Measurements from ENCODE around the gene BOC.

GRCh38 chr3:113241292-113242095, 30.1 kb downstream of the BOC start:
- TF ChIP-seq TMF1 (CRISPR knock-in tag; IDR thresholded peaks at IDR 0.05; ENCODE audit: low read depth) (no peak), ZNF513 (CRISPR knock-in tag; conservative IDR thresholded peaks at IDR 0.05) (no peak), PREB (CRISPR knock-in tag; IDR thresholded peaks at IDR 0.05) (no peak)

Data from HepG2 (cell line).